ENCODE data around the gene PCED1B.
"Not testable (repeated sequence)": the region's sequence is repeated elsewhere in the genome, so short reads cannot be mapped to it uniquely, and the experiment has no call there.

The PCED1B gene

DNA sequence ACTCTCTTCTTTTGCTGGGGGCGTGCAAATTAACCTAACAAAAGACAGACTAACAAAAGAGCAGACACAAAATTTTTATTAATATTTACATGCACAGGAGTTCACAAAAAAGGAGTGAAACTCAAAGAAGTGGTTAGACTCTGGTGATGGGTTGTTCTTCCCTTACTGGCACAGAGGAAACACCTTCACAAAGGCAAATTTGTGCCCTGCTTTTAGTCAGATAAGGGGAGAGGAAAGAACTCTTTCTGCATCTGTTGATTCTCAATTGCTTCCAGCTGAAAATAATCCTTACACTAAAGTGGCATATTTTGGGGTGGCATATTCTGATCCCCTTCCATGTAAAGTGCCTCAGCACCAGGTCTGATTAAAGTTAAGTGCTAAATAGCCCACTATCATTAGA lies 190.5 kb downstream of the PCED1B start:
- Histone ChIP-seq H3K36me3 (ENCODE audit: insufficient read depth, low read length) (no peaks in the 10 kb centered on the region), H3K9ac (ENCODE audit: low read depth, low read length) (no peak overlapping the region), H3K27ac (ENCODE audit: low read depth, low read length) (no peak overlapping the region), H3K4me1 (ENCODE audit: insufficient read depth, low read length) (no peaks in the 10 kb centered on the region), H3K4me3 (ENCODE audit: low read length) (no peak overlapping the region), H3K9me3 (ENCODE audit: insufficient read depth, low read depth, low read length) (no peaks in the 10 kb centered on the region; the same call in 1 of the 2 replicates), H3K27me3 (ENCODE audit: insufficient read depth, low read length) (no peaks in the 10 kb centered on the region)
- WGBS: no CpG with 5 or more reads among the region's 1 CpG

DNA sequence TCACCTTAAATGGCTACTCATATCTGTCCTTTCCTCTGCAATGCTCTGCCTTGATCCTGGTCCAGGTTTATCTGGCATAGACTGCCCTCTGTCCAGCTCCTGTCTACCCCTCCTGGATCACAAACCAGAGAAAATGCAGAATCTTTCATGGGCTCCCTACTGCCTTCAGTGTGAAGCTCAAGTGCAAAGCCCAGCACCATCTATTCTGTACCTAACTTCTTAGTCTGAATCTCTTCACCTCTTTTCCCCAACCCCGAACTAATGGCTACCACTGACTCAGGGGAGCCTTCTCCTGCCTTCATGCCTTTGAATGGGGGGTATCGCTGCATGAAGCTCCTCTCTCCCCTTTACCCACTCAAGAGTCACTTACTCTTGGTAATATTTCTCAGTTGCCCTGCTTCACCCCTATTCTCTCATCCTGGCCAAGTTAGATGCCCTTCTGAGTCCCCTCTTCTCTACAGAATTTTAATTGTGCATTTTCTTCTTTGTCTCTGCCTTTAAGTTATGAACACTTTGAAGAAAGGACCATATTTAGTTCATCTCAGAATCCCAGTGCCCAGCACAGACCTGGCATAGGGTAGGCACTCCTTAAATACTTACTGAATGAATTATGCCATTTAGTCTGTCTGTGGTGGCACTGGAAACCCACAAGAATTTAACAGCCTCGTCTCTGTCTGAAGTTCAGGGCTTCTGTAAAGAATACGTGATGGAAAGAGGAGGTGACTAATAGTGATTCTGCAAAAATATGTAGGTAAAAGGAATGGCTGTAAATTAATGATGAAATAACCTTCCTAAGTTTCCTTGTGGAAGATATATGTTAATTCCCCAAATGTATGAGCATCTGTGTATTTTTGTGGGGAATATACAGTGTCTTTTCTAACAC lies 191.6 kb downstream of the PCED1B start:
- no peaks in the 10 kb centered on the region for H3K27me3 ChIP-seq (ENCODE audit: insufficient read depth, low read length)

DNA sequence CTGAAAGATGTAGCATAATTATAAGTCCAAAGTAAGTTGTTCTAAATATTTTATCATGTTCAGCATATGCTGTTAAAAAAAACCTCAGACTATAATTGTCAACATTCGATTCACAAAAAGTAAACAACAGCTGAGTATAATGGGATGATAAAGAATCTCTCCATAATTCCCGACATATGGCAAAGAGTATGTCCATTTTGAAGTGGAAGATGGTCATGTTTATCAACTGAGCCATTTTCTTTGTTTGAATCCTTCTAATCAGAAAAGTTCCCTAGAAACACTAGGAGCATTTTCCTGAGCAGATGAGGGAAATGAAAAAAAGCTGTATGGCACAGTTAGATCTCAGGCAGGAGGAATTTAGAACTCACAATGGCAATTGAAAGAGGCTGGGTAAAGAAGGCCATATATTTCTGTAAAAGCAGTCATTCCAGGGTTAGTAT lies 192.4 kb downstream of the PCED1B start:
- no peak overlapping the region for H3K27ac ChIP-seq (ENCODE audit: low read depth, low read length)
- H3K4me3 ChIP-seq (ENCODE audit: low read length): no peak overlapping the region
- no peaks in the 10 kb centered on the region for H3K27me3 ChIP-seq (ENCODE audit: insufficient read depth, low read length)
- no peaks in the 10 kb centered on the region for H3K36me3 ChIP-seq (ENCODE audit: insufficient read depth, low read length)
- 100% methylated on average over 1 of the region's 2 CpGs for WGBS
- H3K4me1 ChIP-seq (ENCODE audit: insufficient read depth, low read length): no peaks in the 10 kb centered on the region
- H3K9me3 ChIP-seq (ENCODE audit: insufficient read depth, low read depth, low read length): no peaks in the 10 kb centered on the region; the same call in 1 of the 2 replicates
- H3K9ac ChIP-seq (ENCODE audit: low read depth, low read length): no peak overlapping the region

More for the DNA sequence above, 191.6 kb downstream of the PCED1B start:
- H3K27ac ChIP-seq (ENCODE audit: low read depth, low read length): no peak overlapping the region
- no peaks in the 10 kb centered on the region for H3K4me1 ChIP-seq (ENCODE audit: insufficient read depth, low read length)
- H3K9me3 ChIP-seq (ENCODE audit: insufficient read depth, low read depth, low read length): no peaks in the 10 kb centered on the region; the same call in 1 of the 2 replicates
- no peak overlapping the region for H3K9ac ChIP-seq (ENCODE audit: low read depth, low read length)
- H3K4me3 ChIP-seq (ENCODE audit: low read length): no peak overlapping the region
- H3K36me3 ChIP-seq (ENCODE audit: insufficient read depth, low read length): no peaks in the 10 kb centered on the region
- 88% methylated on average over 4 of the region's 4 CpGs for WGBS

DNA sequence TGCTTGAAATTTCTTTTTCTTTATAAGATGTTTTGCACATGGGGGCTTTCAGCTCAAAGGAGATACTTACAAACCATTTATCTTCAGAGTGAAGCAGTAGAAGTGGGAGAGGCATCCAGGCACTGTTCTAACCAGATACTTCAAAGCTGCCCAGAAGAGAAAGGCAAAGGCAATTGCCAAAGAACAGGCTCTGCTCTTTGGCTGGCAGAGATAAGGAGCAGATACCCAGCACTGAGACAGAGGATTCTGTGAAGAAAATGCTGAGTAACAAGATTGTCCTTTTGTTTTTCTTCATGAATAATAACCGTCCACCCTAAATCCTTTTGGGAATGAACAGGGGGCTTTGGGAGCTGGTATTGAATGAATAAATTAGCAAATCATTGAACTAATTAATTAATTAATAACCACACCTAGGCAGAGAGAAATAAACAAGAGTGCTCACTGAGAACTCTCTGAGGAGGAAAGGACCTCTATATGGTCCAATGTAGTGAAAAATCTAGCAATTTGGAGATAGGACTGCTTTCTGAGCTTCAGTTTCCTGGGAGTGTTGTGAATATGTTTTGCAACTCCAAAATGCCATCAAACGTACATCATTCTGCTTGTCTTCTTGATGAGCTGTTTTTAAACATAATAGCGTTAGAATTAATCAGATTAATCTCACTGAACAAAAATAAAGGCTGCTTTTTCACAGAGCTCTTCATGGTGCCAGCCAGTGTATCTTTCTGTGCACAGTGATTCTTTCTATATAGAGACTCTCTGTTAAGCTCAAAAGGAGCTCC lies 193.2 kb downstream of the PCED1B start:
- Histone ChIP-seq H3K9ac (ENCODE audit: low read depth, low read length) (no peak overlapping the region), H3K36me3 (ENCODE audit: insufficient read depth, low read length) (no peaks in the 10 kb centered on the region), H3K4me1 (ENCODE audit: insufficient read depth, low read length) (no peaks in the 10 kb centered on the region), H3K27me3 (ENCODE audit: insufficient read depth, low read length) (no peaks in the 10 kb centered on the region), H3K4me3 (ENCODE audit: low read length) (no peak overlapping the region), H3K9me3 (ENCODE audit: insufficient read depth, low read depth, low read length) (no peaks in the 10 kb centered on the region; the same call in 1 of the 2 replicates), H3K27ac (ENCODE audit: low read depth, low read length) (no peak overlapping the region)
- 90% methylated on average over 2 of the region's 3 CpGs for WGBS

DNA sequence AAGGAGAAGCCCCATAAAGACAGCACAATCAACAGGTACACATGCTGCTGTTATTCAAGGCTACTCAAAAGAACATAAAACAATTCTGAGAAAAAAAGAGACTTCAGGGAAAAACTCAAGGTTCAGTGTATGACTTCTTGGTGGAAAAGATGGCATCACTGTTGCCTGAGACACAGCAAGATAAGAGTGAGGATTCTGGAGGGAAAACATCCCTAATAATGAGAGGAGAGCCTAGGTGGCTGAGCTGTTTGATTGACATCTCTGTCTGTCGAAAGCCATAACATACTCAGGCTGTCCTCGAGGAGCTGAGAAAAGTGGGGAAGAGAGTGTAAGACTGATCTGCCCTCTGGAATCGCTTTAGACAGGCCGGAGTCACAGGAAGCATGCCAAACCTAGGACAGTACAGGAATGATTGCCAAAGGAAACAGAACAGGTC lies 193.8 kb downstream of the PCED1B start:
- Histone ChIP-seq H3K4me3 (ENCODE audit: low read length) (no peak overlapping the region), H3K27ac (ENCODE audit: low read depth, low read length) (no peak overlapping the region), H3K36me3 (ENCODE audit: insufficient read depth, low read length) (no peaks in the 10 kb centered on the region), H3K27me3 (ENCODE audit: insufficient read depth, low read length) (no peaks in the 10 kb centered on the region), H3K9ac (ENCODE audit: low read depth, low read length) (no peak overlapping the region), H3K9me3 (ENCODE audit: insufficient read depth, low read depth, low read length) (no peaks in the 10 kb centered on the region; the same call in 1 of the 2 replicates), H3K4me1 (ENCODE audit: insufficient read depth, low read length) (no peaks in the 10 kb centered on the region)
- 89% methylated on average over 4 of the region's 4 CpGs for WGBS

DNA sequence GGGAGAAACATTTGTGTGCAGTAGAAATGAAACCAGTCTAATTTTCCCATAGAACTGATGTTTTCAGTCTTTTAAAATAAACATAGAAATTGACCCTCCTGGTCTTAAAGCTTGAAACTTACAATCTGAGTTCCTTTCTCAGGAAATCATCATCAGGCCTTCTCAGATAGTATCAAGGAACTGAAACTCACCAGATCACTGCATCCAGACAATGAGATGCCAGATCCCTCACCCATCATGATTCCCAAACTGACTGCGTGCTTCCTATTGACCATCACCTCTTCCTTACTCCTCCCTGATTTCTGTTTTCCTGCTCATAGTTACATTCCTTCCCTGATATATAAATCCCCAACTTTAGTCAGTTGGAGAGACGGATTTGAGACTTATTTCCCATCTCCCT lies 195.3 kb downstream of the PCED1B start:
- Histone ChIP-seq H3K36me3 (ENCODE audit: insufficient read depth, low read length) (no peaks in the 10 kb centered on the region), H3K9me3 (ENCODE audit: insufficient read depth, low read depth, low read length) (no peaks in the 10 kb centered on the region), H3K9ac (ENCODE audit: low read depth, low read length) (no peak overlapping the region), H3K27me3 (ENCODE audit: insufficient read depth, low read length) (no peaks in the 10 kb centered on the region), H3K27ac (ENCODE audit: low read depth, low read length) (no peak overlapping the region), H3K4me3 (ENCODE audit: low read length) (no peak overlapping the region), H3K4me1 (ENCODE audit: insufficient read depth, low read length) (no peaks in the 10 kb centered on the region)
- 95% methylated on average over 2 of the region's 2 CpGs for WGBS

DNA sequence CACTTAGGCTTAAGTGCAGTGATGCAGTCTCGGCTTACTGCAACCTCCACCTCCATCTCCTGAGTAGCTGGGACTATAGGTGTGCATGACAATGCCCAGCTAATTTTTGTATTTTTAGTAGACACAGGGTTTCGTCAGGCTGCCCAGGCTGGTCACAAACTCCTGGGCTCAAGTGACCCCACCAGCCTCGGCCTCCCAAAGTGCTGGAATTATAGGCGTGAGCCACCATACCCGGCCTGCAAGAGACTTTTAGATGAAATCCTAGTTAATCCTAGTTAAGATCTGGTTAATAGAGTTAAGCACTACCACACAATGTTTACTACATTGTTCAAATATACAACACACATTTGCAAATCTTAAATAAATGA lies 196.8 kb downstream of the PCED1B start:
- H3K4me1 ChIP-seq (ENCODE audit: insufficient read depth, low read length): no peaks in the 10 kb centered on the region
- H3K36me3 ChIP-seq (ENCODE audit: insufficient read depth, low read length): no peaks in the 10 kb centered on the region
- no peak overlapping the region for H3K4me3 ChIP-seq (ENCODE audit: low read length)
- no peak overlapping the region for H3K27ac ChIP-seq (ENCODE audit: low read depth, low read length)
- 96% methylated on average over 4 of the region's 5 CpGs for WGBS
- no peak overlapping the region for H3K9ac ChIP-seq (ENCODE audit: low read depth, low read length)
- H3K27me3 ChIP-seq (ENCODE audit: insufficient read depth, low read length): no peaks in the 10 kb centered on the region
- no peaks in the 10 kb centered on the region for H3K9me3 ChIP-seq (ENCODE audit: insufficient read depth, low read depth, low read length)

DNA sequence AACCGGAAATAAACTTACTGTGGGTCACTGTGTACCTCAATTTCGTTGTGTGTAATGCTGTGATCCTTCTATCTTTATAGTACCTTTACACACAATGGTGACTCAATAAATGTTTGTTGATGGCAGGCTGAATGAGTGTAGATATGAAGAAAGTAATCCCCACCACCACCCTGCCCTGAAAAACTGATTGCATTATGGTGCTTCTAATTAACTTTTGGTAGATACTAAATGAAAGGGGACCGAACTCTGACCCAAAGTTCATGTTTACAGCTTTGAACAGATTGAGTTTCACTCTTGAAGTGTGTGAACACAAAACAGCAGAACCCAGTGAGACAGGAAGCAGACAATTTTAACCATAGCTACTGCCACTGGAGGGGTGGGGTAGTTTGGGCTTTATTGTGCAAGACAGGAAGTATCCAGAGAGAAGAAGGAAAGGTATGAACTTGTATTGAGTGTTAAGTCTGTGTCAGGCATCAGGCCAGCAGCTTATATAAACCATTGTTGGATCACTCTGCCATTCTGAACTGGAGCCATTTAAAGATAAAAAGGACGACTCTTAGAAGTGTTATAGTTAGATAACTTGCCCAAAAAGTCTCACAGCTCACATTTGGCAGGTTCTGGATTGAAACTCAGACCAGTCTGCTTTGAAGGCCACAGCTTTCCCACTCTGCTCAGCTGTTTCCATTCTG lies 197.3 kb downstream of the PCED1B start:
- Histone ChIP-seq H3K9ac (ENCODE audit: low read depth, low read length) (no peak overlapping the region), H3K27ac (ENCODE audit: low read depth, low read length) (no peak overlapping the region), H3K4me1 (ENCODE audit: insufficient read depth, low read length) (no peaks in the 10 kb centered on the region), H3K27me3 (ENCODE audit: insufficient read depth, low read length) (no peaks in the 10 kb centered on the region), H3K9me3 (ENCODE audit: insufficient read depth, low read depth, low read length) (no peaks in the 10 kb centered on the region), H3K36me3 (ENCODE audit: insufficient read depth, low read length) (no peaks in the 10 kb centered on the region), H3K4me3 (ENCODE audit: low read length) (no peak overlapping the region)
- WGBS: 91% methylated on average over 4 of the region's 4 CpGs

DNA sequence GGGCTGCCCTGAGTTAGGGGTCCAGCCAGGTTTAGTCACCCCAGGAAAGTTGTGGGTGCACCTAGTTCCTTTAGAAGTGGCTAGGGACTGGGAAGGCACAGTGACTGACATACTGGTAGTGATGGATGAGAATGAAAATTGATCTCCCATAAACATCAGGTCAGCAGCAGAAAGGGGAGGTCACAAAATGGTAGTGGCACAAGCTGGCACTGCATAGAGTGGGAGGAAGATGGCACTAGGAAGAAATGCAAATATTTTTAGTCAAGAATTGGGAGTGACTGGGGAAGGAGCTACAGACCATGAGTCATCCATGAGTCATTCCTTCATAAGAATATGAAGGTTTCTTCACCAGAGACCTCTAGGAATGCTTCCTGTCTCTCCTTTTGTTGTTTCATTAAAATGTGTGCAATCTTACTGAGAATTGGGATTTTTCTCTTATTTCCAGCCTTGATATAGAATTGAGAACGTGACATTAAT lies 198.6 kb downstream of the PCED1B start:
- H3K27me3 ChIP-seq (ENCODE audit: insufficient read depth, low read length): no peaks in the 10 kb centered on the region
- H3K27ac ChIP-seq (ENCODE audit: low read depth, low read length): no peak overlapping the region
- WGBS: no CpG with 5 or more reads among the region's 1 CpG
- no peaks in the 10 kb centered on the region for H3K36me3 ChIP-seq (ENCODE audit: insufficient read depth, low read length)
- H3K4me1 ChIP-seq (ENCODE audit: insufficient read depth, low read length): 0 out of 2 replicates have a peak, but pooled peaks cover 4% of the 10 kb centered on the region
- H3K9me3 ChIP-seq (ENCODE audit: insufficient read depth, low read depth, low read length): no peaks in the 10 kb centered on the region
- H3K4me3 ChIP-seq (ENCODE audit: low read length): no peak overlapping the region
- H3K9ac ChIP-seq (ENCODE audit: low read depth, low read length): no peak overlapping the region

DNA sequence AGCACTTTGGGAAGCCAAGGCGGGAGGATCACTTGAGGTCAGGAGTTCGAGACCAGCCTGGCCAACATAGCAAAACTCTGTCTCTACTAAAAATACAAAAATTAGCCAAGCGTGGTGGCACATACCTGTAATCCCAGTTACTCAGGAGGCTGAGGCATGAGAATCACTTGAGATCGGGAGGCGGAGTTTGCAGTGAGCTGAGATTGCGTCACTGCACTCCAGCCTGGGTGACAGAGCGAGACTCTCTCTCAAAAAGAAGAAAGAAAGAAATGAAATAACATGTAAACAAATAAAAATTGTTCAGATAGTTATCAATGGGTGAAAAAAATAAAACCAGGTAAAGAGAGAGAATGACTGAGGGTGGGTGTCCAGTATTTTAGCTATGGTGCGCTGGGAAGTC lies 200.3 kb downstream of the PCED1B start:
- not testable (repeated sequence) for H3K27ac ChIP-seq (ENCODE audit: low read depth, low read length); H3K9ac ChIP-seq (ENCODE audit: low read depth, low read length); H3K4me3 ChIP-seq (ENCODE audit: low read length); H3K4me1 ChIP-seq (ENCODE audit: insufficient read depth, low read length); H3K36me3 ChIP-seq (ENCODE audit: insufficient read depth, low read length); H3K27me3 ChIP-seq (ENCODE audit: insufficient read depth, low read length); H3K9me3 ChIP-seq (ENCODE audit: insufficient read depth, low read depth, low read length)
- 93% methylated on average over 8 of the region's 8 CpGs for WGBS

All from HUES64 (cell line).